Renal pelvis (tissue), 12 donors: ENCODE results near the gene GAB1. TPM values are rescaled to one million over a fixed set of nuclear protein-coding genes. Genes with fewer than 3 reads are reported as not detected.
A peak's percentile ranks its signal among the peaks of the same experiment; 100 is the strongest.

ENCODE experiments used
- DNase-seq: peaks from one replicate; pipeline ENCODE4 v3.0.0-alpha.2; 2013
- long read RNA-seq, 16 experiments: transcript quantifications; one replicate each; lab custom pipeline, GENCODE V29; 2026
- polyA plus RNA-seq, 3 donors: library from polyadenylated mRNA; unstranded; fragments of 120-200 nt; gene quantifications; one replicate each; pipeline ENCODE4 v1.2.1, GENCODE V29; 2013; ENCODE audit not compliant: insufficient read length in 3 of 3

GAB1 gene
- polyA plus RNA-seq, result 10 to 100 TPM; 39.5 to 48.2 (median 48.0) TPM
- long read RNA-seq, donor 1, full-length matches to known transcripts, result 3 of 3 reads
- long read RNA-seq, donor 1, partial matches to known transcripts, result 0 of 3 reads
- long read RNA-seq, donor 1, other reads (novel, unspliced or antisense), result 0 of 3 reads
- long read RNA-seq, donor 2, result 0 reads
- long read RNA-seq, donor 3, partial matches to known transcripts, result 0 of 1 reads
- long read RNA-seq, donor 3, other reads (novel, unspliced or antisense), result 0 of 1 reads
- long read RNA-seq, donor 4, partial matches to known transcripts, result 0 of 2 reads
- long read RNA-seq, donor 4, other reads (novel, unspliced or antisense), result 0 of 2 reads
- long read RNA-seq, donor 5, result 0 reads
- long read RNA-seq, donor 6, partial matches to known transcripts, result 0 of 3 reads
- long read RNA-seq, donor 6, other reads (novel, unspliced or antisense), result 0 of 3 reads
- long read RNA-seq, donor 7, partial matches to known transcripts, result 6 of 7 reads
- long read RNA-seq, donor 7, other reads (novel, unspliced or antisense), result 0 of 7 reads
- long read RNA-seq, donor 8, partial matches to known transcripts, result 0 of 1 reads
- long read RNA-seq, donor 8, other reads (novel, unspliced or antisense), result 0 of 1 reads
- long read RNA-seq, donor 9, full-length matches to known transcripts, result 1 of 1 reads
- long read RNA-seq, donor 9, partial matches to known transcripts, result 0 of 1 reads
- long read RNA-seq, donor 9, other reads (novel, unspliced or antisense), result 0 of 1 reads
- long read RNA-seq, donor 10, partial matches to known transcripts, result 0 of 1 reads
- long read RNA-seq, donor 10, other reads (novel, unspliced or antisense), result 0 of 1 reads
- long read RNA-seq, donor 11, partial matches to known transcripts, result 0 of 1 reads
- long read RNA-seq, donor 11, other reads (novel, unspliced or antisense), result 0 of 1 reads
- long read RNA-seq, donor 12, full-length matches to known transcripts, result 5 of 17 reads
- long read RNA-seq, donor 12, partial matches to known transcripts, result 12 of 17 reads
- long read RNA-seq, donor 12, other reads (novel, unspliced or antisense), result 0 of 17 reads
- long read RNA-seq, donor 13, result 0 reads
- long read RNA-seq, donor 14, partial matches to known transcripts, result 0 of 2 reads
- long read RNA-seq, donor 14, other reads (novel, unspliced or antisense), result 0 of 2 reads
- long read RNA-seq, donor 15, partial matches to known transcripts, result 5 of 9 reads
- long read RNA-seq, donor 15, other reads (novel, unspliced or antisense), result 0 of 9 reads
- long read RNA-seq, donor 16, full-length matches to known transcripts, result 2 of 2 reads
- long read RNA-seq, donor 16, partial matches to known transcripts, result 0 of 2 reads
- long read RNA-seq, donor 16, other reads (novel, unspliced or antisense), result 0 of 2 reads

- peak; percentile 81 for DNase-seq
Observed at GRCh38 chr4:143336781-143337599, at the start of gene GAB1. TSS of gene GAB1 (plus strand) at chr4:143336876. CDS start at chr4:143337189, 313 bp downstream.

GRCh38 chr4:143287572-143287923 is 49.1 kb upstream of the GAB1 start:
- no peak for DNase-seq

GRCh38 chr4:143288171-143288570 is 48.5 kb upstream of the GAB1 start:
- DNase-seq, result no peak

GRCh38 chr4:143289370-143289769 is 47.3 kb upstream of the GAB1 start:
- no peak for DNase-seq

GRCh38 chr4:143291314-143291713 is 45.4 kb upstream of the GAB1 start:
- DNase-seq, result no peak

- DNase-seq, result no peak
Observed at GRCh38 chr4:143292858-143293257, 43.8 kb upstream of the GAB1 start.

GRCh38 chr4:143294310-143294709 is 42.4 kb upstream of the GAB1 start:
- DNase-seq, result peak; percentile 69

GRCh38 chr4:143294710-143295275 is 41.9 kb upstream of the GAB1 start:
- no peak for DNase-seq

GRCh38 chr4:143296397-143297067 is 40.1 kb upstream of the GAB1 start:
- no peak for DNase-seq

GRCh38 chr4:143300860-143301259 is 35.8 kb upstream of the GAB1 start:
- DNase-seq, result no peak

GRCh38 chr4:143302536-143302935 is 34.1 kb upstream of the GAB1 start:
- peak; percentile 40 for DNase-seq

GRCh38 chr4:143306788-143307187 is 29.9 kb upstream of the GAB1 start:
- DNase-seq, result no peak

- DNase-seq, result no peak
Observed at GRCh38 chr4:143307531-143307930, 29.1 kb upstream of the GAB1 start.

GRCh38 chr4:143308377-143308776 is 28.3 kb upstream of the GAB1 start:
- no peak for DNase-seq

GRCh38 chr4:143311924-143312323 is 24.8 kb upstream of the GAB1 start:
- no peak for DNase-seq

- DNase-seq, result no peak
Observed at GRCh38 chr4:143313521-143313920, 23.2 kb upstream of the GAB1 start.

GRCh38 chr4:143313996-143314395 is 22.7 kb upstream of the GAB1 start:
- no peak for DNase-seq

GRCh38 chr4:143320113-143320512 is 16.6 kb upstream of the GAB1 start:
- no peak for DNase-seq

GRCh38 chr4:143326735-143327134 is 9.9 kb upstream of the GAB1 start:
- DNase-seq, result no peak

GRCh38 chr4:143329985-143330384 is 6.7 kb upstream of the GAB1 start:
- no peak for DNase-seq
